ENCODE measurements around the gene SLC12A2. TPM values are rescaled to one million over a fixed set of nuclear protein-coding genes. Genes with fewer than 3 reads are reported as not detected.
A peak's percentile ranks its signal among the peaks of the same experiment; 100 is the strongest.

SLC12A2 gene
- total RNA-seq, 1 experiment from 2014 or later, result 41.2 TPM

- no peak for TF ChIP-seq CTCF (IDR thresholded peaks at IDR 0.05 in 2 of 3, conservative IDR thresholded peaks at IDR 0.05 in 1 of 3; ENCODE audit: borderline replicate concordance in 1 of 3, insufficient read depth in 1 of 3, low read depth in 2 of 3, low read length in 2 of 3)
- no peak for TF ChIP-seq TCF7L2 (IDR thresholded peaks at IDR 0.05; ENCODE audit: borderline replicate concordance, extremely low read depth, insufficient read depth, insufficient read length)
- no peak; the same call in 1 of the 2 replicates for TF ChIP-seq ZFX (IDR thresholded peaks at IDR 0.05)
- TF ChIP-seq SIN3A (IDR thresholded peaks at IDR 0.05; ENCODE audit: low read depth), result peak; percentile 82
Measured at GRCh38 chr5:128083033-128083810, at the start of gene SLC12A2 (continued).

GRCh38 chr5:128035689-128036088, 47.9 kb upstream of the SLC12A2 start:
- H2AFZ ChIP-seq (ENCODE audit: low read depth, low read length, poor library complexity, severe bottlenecking), result no peak overlapping the region
- no peak overlapping the region for H3K27ac ChIP-seq (ENCODE audit: low read depth, low read length)
- DNase-seq (ENCODE audit: low read depth, low spot score), result no peak
- H3K36me3 ChIP-seq (ENCODE audit: control insufficient read depth in 1 of 2, insufficient read depth in 2 of 2, low read length in 2 of 2), result no peaks in the 10 kb centered on the region; a peak in 1 of 4 replicates
- CTCF ChIA-PET, result no interaction called here
- no peaks in the 10 kb centered on the region for H3K9me3 ChIP-seq (ENCODE audit: control insufficient read depth in 1 of 2, insufficient read depth in 1 of 2, low read depth in 1 of 2, low read length in 2 of 2)
- peaks cover 35 to 47% of the 10 kb centered on the region in 2 experiments for H3K4me1 ChIP-seq (ENCODE audit: control insufficient read depth in 1 of 2, insufficient read depth in 2 of 2, low read length in 2 of 2)
- peaks cover 5% of the 10 kb centered on the region; the same call in 1 of the 2 replicates for H3K79me2 ChIP-seq (ENCODE audit: insufficient read depth, low read length)
- H3K9me2 ChIP-seq (ENCODE audit: insufficient read depth), result no peaks in the 10 kb centered on the region
- POLR2A ChIA-PET, result no interaction called here
- ATAC-seq, result no peak
- RAD21 ChIA-PET (ENCODE audit: low non-redundant PET in 1 of 2, low total read pairs in 2 of 2, uncharacterized antibody in 2 of 2, unreplicated experiment in 2 of 2), result no interaction called here
- no peaks in the 10 kb centered on the region for H3K27me3 ChIP-seq (ENCODE audit: insufficient read depth, low read length)
- H4K20me1 ChIP-seq (ENCODE audit: insufficient read depth), result no peaks in the 10 kb centered on the region
- intact Hi-C loops (cut with micrococcal nuclease), result no loop called here
- H3K4me2 ChIP-seq (ENCODE audit: low read length), result no peak overlapping the region
- no peak overlapping the region for H3K9ac ChIP-seq (ENCODE audit: low read length)
- TF ChIP-seq ELF1 (IDR thresholded peaks at IDR 0.05; ENCODE audit: borderline replicate concordance, low read depth), result no peak
- no peak for TF ChIP-seq EZH2phosphoT487 (IDR thresholded peaks at IDR 0.05; ENCODE audit: borderline replicate concordance)
- no peak for TF ChIP-seq SP1 (IDR thresholded peaks at IDR 0.05; ENCODE audit: low read depth)
- TF ChIP-seq ATF3 (IDR thresholded peaks at IDR 0.05), result no peak
- TF ChIP-seq REST (IDR thresholded peaks at IDR 0.05; ENCODE audit: low read depth), result no peak
- TF ChIP-seq SIN3A (IDR thresholded peaks at IDR 0.05; ENCODE audit: low read depth), result no peak
- TF ChIP-seq ZBTB33 (IDR thresholded peaks at IDR 0.05; ENCODE audit: extremely low read depth, insufficient replicate concordance, low read length), result no peak
- no peak for TF ChIP-seq EGR1 (IDR thresholded peaks at IDR 0.05; ENCODE audit: low read depth)
- TF ChIP-seq RAD21 (IDR thresholded peaks at IDR 0.05; ENCODE audit: low read depth), result no peak
- no peak for TF ChIP-seq CBX3 (IDR thresholded peaks at IDR 0.05; ENCODE audit: low read depth)
- TF ChIP-seq ZFX (IDR thresholded peaks at IDR 0.05), result no peak
- TF ChIP-seq EZH2 (IDR thresholded peaks at IDR 0.05), result no peak
- no peak for TF ChIP-seq YY1 (IDR thresholded peaks at IDR 0.05; ENCODE audit: extremely low read depth, insufficient replicate concordance, low read depth, low read length)
- no peak overlapping the region for H3K4me3 ChIP-seq (replicated peaks in 1 of 2; ENCODE audit: low read depth in 1 of 2, low read length in 2 of 2)
- BruUV-seq (replicated peaks), result no TSS peak

All from HCT116 (cell line).